ENCODE measurements around the gene RASA1.
"Not testable (repeated sequence)": the region's sequence is repeated elsewhere in the genome, so short reads cannot be mapped to it uniquely, and the experiment has no call there.

RASA1 gene

GRCh38 chr5:87282269-87282668 is 14.6 kb downstream of the RASA1 start:
- no peak for DNase-seq (ENCODE audit: low read depth in 2 of 2)

GRCh38 chr5:87287266-87287665 is 19.6 kb downstream of the RASA1 start:
- DNase-seq (ENCODE audit: low read depth in 2 of 2): not testable (repeated sequence)

GRCh38 chr5:87298692-87299362 is 31.1 kb downstream of the RASA1 start:
- DNase-seq (ENCODE audit: low read depth in 2 of 2): no peak

GRCh38 chr5:87300176-87300575 is 32.5 kb downstream of the RASA1 start:
- no peak for DNase-seq (ENCODE audit: low read depth in 2 of 2)

GRCh38 chr5:87300744-87301143 is 33.1 kb downstream of the RASA1 start:
- peak; percentile 45 to 56 for DNase-seq (ENCODE audit: low read depth in 2 of 2)

- no peak for DNase-seq (ENCODE audit: low read depth in 2 of 2)
Observed at GRCh38 chr5:87302061-87302460, 34.4 kb downstream of the RASA1 start.

GRCh38 chr5:87303324-87303723 is 35.6 kb downstream of the RASA1 start:
- no peak for DNase-seq (ENCODE audit: low read depth in 2 of 2)

GRCh38 chr5:87306090-87306489 is 38.4 kb downstream of the RASA1 start:
- DNase-seq (ENCODE audit: low read depth in 2 of 2): not testable (repeated sequence)

- DNase-seq (ENCODE audit: low read depth in 2 of 2): no peak
Observed at GRCh38 chr5:87307796-87308423, 40.2 kb downstream of the RASA1 start.

- DNase-seq (ENCODE audit: low read depth in 2 of 2): no peak
Observed at GRCh38 chr5:87311405-87312279, 44.0 kb downstream of the RASA1 start.

GRCh38 chr5:87313216-87313615 is 45.5 kb downstream of the RASA1 start:
- DNase-seq (ENCODE audit: low read depth in 2 of 2): no peak

- DNase-seq (ENCODE audit: low read depth in 2 of 2): no peak
Observed at GRCh38 chr5:87319469-87319868, 51.8 kb downstream of the RASA1 start.

GRCh38 chr5:87321605-87322004 is 53.9 kb downstream of the RASA1 start:
- no peak for DNase-seq (ENCODE audit: low read depth in 2 of 2)

- no peak for DNase-seq (ENCODE audit: low read depth in 2 of 2)
Observed at GRCh38 chr5:87322381-87322780, 54.7 kb downstream of the RASA1 start.

- DNase-seq (ENCODE audit: low read depth in 2 of 2): no peak
Observed at GRCh38 chr5:87327998-87328397, 60.3 kb downstream of the RASA1 start.

- no peak for DNase-seq (ENCODE audit: low read depth in 2 of 2)
Observed at GRCh38 chr5:87329114-87329513, 61.4 kb downstream of the RASA1 start.

GRCh38 chr5:87339986-87340385 is 72.3 kb downstream of the RASA1 start:
- DNase-seq (ENCODE audit: low read depth in 2 of 2): no peak

GRCh38 chr5:87340716-87341115 is 73.0 kb downstream of the RASA1 start:
- no peak for DNase-seq (ENCODE audit: low read depth in 2 of 2)

- no peak for DNase-seq (ENCODE audit: low read depth in 2 of 2)
Observed at GRCh38 chr5:87347272-87347671, 79.6 kb downstream of the RASA1 start.

- no peak for DNase-seq (ENCODE audit: low read depth in 2 of 2)
Observed at GRCh38 chr5:87347841-87348240, 80.2 kb downstream of the RASA1 start.

GRCh38 chr5:87354496-87354895 is 86.8 kb downstream of the RASA1 start:
- no peak for DNase-seq (ENCODE audit: low read depth in 2 of 2)

GRCh38 chr5:87359106-87359505 is 91.4 kb downstream of the RASA1 start:
- DNase-seq (ENCODE audit: low read depth in 2 of 2): no peak

- no peak for DNase-seq (ENCODE audit: low read depth in 2 of 2)
Observed at GRCh38 chr5:87360132-87360531, 92.4 kb downstream of the RASA1 start.
